Type B pancreatic cell (in vitro differentiated cells): ENCODE measurements around the gene ADAM33. TPM values are rescaled to one million over a fixed set of nuclear protein-coding genes. Genes with fewer than 3 reads are reported as not detected.

ENCODE experiments used
- DNase-seq: peaks from one replicate; pipeline ENCODE4 v3.0.0; 2021; ENCODE audit warnings: mixed read lengths; ENCODE audit not compliant: unreplicated experiment; ENCODE audit errors: extremely low spot score
- H3K27ac Mint-ChIP-seq: 2 replicates; pipeline ENCODE4 v1.8.0; 2021; ENCODE audit warnings: mild to moderate bottlenecking, mixed read lengths
- H3K27me3 Mint-ChIP-seq: 2 replicates; pipeline ENCODE4 v1.8.0; 2021; ENCODE audit warnings: mixed read lengths
- H3K36me3 Mint-ChIP-seq: 2 replicates; pipeline ENCODE4 v1.8.0; 2021; ENCODE audit warnings: mixed read lengths
- H3K4me1 Mint-ChIP-seq: one replicate; pipeline ENCODE4 v1.8.0; 2021; ENCODE audit warnings: mixed read lengths; ENCODE audit not compliant: unreplicated experiment
- H3K4me3 Mint-ChIP-seq: 2 replicates; pipeline ENCODE4 v1.8.0; 2021; ENCODE audit warnings: mild to moderate bottlenecking, mixed read lengths
- H3K9me3 Mint-ChIP-seq: 2 replicates; pipeline ENCODE4 v1.8.0; 2021; ENCODE audit warnings: mixed read lengths
- total RNA-seq: library from RNA; stranded (reverse); gene quantifications from 2 replicates; pipeline ENCODE4 v1.2.1, GENCODE V29; 2021; ENCODE audit warnings: low replicate concordance
- TF ChIP-seq, protein P1 (sequence below): fragments of 200-600 bp; sonication (generic); conservative IDR thresholded peaks from 2 replicates; pipeline ENCODE4 v1.5.0; 2021; ENCODE audit warnings: antibody characterized with exemption, mild to moderate bottlenecking

ADAM33 gene
- total RNA-seq, 1 donor from 2014 or later = 8.2 TPM

GRCh38 chr20:3720626-3721025 is 38.8 kb upstream of the ADAM33 start:
- H3K9me3 Mint-ChIP-seq = no peaks in the 10 kb centered on the region
- H3K4me3 Mint-ChIP-seq = no peak overlapping the region
- peaks cover 17% of the 10 kb centered on the region for H3K27me3 Mint-ChIP-seq
- TF ChIP-seq, protein P1, sequence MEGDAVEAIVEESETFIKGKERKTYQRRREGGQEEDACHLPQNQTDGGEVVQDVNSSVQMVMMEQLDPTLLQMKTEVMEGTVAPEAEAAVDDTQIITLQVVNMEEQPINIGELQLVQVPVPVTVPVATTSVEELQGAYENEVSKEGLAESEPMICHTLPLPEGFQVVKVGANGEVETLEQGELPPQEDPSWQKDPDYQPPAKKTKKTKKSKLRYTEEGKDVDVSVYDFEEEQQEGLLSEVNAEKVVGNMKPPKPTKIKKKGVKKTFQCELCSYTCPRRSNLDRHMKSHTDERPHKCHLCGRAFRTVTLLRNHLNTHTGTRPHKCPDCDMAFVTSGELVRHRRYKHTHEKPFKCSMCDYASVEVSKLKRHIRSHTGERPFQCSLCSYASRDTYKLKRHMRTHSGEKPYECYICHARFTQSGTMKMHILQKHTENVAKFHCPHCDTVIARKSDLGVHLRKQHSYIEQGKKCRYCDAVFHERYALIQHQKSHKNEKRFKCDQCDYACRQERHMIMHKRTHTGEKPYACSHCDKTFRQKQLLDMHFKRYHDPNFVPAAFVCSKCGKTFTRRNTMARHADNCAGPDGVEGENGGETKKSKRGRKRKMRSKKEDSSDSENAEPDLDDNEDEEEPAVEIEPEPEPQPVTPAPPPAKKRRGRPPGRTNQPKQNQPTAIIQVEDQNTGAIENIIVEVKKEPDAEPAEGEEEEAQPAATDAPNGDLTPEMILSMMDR = no peak
- no peaks in the 10 kb centered on the region for H3K36me3 Mint-ChIP-seq
- no peaks in the 10 kb centered on the region for H3K4me1 Mint-ChIP-seq
- H3K27ac Mint-ChIP-seq = no peak overlapping the region
- DNase-seq = no peak

- TF ChIP-seq, protein P1 = no peak
- Mint-ChIP-seq H3K27ac (no peak overlapping the region), H3K36me3 (no peaks in the 10 kb centered on the region), H3K27me3 (peaks cover 17% of the 10 kb centered on the region), H3K9me3 (no peaks in the 10 kb centered on the region), H3K4me1 (no peaks in the 10 kb centered on the region), H3K4me3 (no peak overlapping the region)
- DNase-seq = no peak
These were observed 38.3 kb upstream of the ADAM33 start for GRCh38 chr20:3720068-3720467.

DNA sequence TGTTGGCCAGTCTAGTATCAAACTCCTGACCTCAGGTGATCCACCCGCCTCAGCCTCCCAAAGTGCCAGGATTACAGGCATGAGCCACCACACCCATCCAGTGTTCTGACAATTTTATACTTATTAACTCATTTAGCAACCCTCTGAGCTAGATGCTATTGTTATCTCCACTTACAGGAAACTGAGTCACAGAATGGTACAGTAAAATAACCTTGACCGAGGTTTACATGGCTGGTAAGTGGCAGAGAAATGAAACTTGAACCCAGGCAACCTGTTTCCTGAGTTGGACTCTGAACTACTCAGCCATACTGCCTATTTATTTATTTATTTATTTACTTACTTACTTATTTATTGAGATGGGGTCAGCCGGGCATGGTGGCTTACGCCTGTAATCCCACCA is 37.2 kb upstream of the ADAM33 start:
- Mint-ChIP-seq H3K4me3 (no peak overlapping the region), H3K27me3 (peaks cover 17% of the 10 kb centered on the region), H3K9me3 (no peaks in the 10 kb centered on the region), H3K4me1 (no peaks in the 10 kb centered on the region), H3K27ac (no peak overlapping the region), H3K36me3 (no peaks in the 10 kb centered on the region)
- TF ChIP-seq, protein P1 = no peak
- DNase-seq = no peak

DNA sequence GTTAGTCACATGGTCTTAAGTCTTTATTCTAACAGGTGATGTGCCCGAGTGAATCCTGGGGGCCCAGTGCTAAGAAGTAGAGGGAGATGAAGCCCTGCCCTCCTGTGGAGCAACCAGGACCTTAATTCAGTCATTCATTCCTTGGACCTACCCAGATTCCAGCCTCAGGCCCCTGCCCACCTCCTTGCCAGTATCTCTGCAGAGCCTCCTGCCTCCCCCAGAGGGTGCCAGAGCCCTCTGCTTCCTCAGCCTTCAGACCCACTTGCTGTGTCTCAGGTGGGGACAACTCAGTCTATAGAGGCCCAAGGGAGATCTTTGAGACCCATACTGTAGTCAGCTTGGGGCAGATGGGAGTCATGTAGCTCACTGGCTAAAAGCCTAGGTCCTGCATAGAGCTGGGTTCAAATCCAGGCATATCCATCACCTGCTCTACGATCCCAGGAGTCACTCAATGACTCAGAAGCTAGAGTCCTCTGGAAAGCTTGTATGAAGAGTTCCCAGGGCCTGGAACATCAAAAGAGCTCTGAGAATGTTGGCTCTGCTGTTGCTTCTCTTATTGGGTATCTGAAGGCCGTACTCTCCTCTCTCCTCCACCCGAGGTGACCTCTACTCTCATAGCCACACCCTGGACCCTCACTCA is 34.5 kb upstream of the ADAM33 start:
- H3K27me3 Mint-ChIP-seq = peaks cover 13% of the 10 kb centered on the region
- DNase-seq = no peak
- TF ChIP-seq, protein P1 = peak; percentile 78
- no peaks in the 10 kb centered on the region for H3K9me3 Mint-ChIP-seq
- no peak overlapping the region for H3K4me3 Mint-ChIP-seq
- H3K36me3 Mint-ChIP-seq = no peaks in the 10 kb centered on the region
- no peak overlapping the region for H3K27ac Mint-ChIP-seq
- H3K4me1 Mint-ChIP-seq = no peaks in the 10 kb centered on the region

DNA sequence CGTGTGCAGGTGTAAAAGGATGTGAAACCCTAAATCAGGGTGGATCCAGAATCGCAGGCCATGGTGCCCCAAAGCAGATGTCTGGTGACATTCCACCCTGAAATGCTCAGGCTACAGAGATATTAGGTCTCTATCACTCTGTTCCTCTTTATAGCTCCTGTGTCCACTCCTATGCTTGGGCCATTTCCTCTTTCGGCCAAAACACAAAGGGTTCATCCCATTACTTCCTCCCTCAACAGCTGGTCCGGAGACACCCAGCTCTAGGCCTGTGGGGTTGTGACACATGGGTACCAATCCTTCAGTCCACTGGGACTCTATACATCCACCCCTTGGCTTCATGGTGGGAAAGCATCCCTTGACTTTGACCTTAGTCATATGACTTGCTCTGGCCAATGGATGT is 32.3 kb upstream of the ADAM33 start:
- no peak for DNase-seq
- Mint-ChIP-seq H3K4me1 (no peaks in the 10 kb centered on the region), H3K9me3 (no peaks in the 10 kb centered on the region), H3K27ac (no peak overlapping the region), H3K4me3 (no peak overlapping the region), H3K27me3 (no peaks in the 10 kb centered on the region), H3K36me3 (no peaks in the 10 kb centered on the region)
- TF ChIP-seq, protein P1 = no peak
